IMR-90 (cell line): Measurements from ENCODE around the gene KLHDC1. TPM values are rescaled to one million over a fixed set of nuclear protein-coding genes. Genes with fewer than 3 reads are reported as not detected.

Experiments
- ATAC-seq: fragments of 200-7000 bp; cut with Tn5 transposase; 2 replicates; pipeline ENCODE4 v1.9.1; 2020; ENCODE audit warnings: low read depth, mild to moderate bottlenecking, moderate library complexity
- BruUV-seq: library from RNA; stranded (reverse); fragments of 400-500 nt; replicated peaks from 2 replicates; lab custom pipeline; 2021; lab: Mats Ljungman, UMichigan
- CTCF ChIA-PET: fragments of 300-600 bp; formaldehyde crosslinking; extraction: SDS; loops from one replicate; lab custom pipeline; 2021; ENCODE audit warnings: antibody characterized with exemption; lab: Yijun Ruan, JAX
- POLR2A ChIA-PET: fragments of 300-600 bp; sonication (Branson Sonifier 250); formaldehyde crosslinking; loops from one replicate; lab custom pipeline; 2022; ENCODE audit warnings: antibody characterized with exemption; ENCODE audit not compliant: unreplicated experiment; lab: Charles Lee
- DNase-seq: peaks from one replicate; pipeline ENCODE4 v3.0.0; 2013
- H2AFZ ChIP-seq: replicated peaks from 2 replicates; pipeline ENCODE3; 2013; ENCODE audit warnings: low read length, mild to moderate bottlenecking; ENCODE audit not compliant: poor library complexity
- H2AK5ac ChIP-seq: 2 replicates; pipeline ENCODE4 v1.6.1; 2013; ENCODE audit warnings: low read depth, low read length, inconsistent platforms
- H2AK9ac ChIP-seq: replicated peaks from 2 replicates; pipeline ENCODE3; 2013; ENCODE audit warnings: mild to moderate bottlenecking, low read depth, low read length, moderate library complexity; ENCODE audit not compliant: poor library complexity
- H2BK120ac ChIP-seq: 2 replicates; pipeline ENCODE4 v1.6.1; 2013; ENCODE audit warnings: low read depth, low read length, inconsistent platforms
- H2BK15ac ChIP-seq: 3 replicates; pipeline ENCODE4 v1.6.1; 2013; ENCODE audit warnings: low read depth, low read length, inconsistent platforms
- H2BK20ac ChIP-seq: 2 replicates; pipeline ENCODE4 v1.6.1; 2013; ENCODE audit warnings: low read depth, mild to moderate bottlenecking, inconsistent platforms, low read length, moderate library complexity
- H2BK5ac ChIP-seq: 2 replicates; pipeline ENCODE4 v1.6.1; 2013; ENCODE audit warnings: mild to moderate bottlenecking, low read depth, low read length, inconsistent platforms; ENCODE audit not compliant: poor library complexity, severe bottlenecking
- H3K14ac ChIP-seq: replicated peaks from 2 replicates; pipeline ENCODE4 v1.6.1; 2013; ENCODE audit warnings: low read depth, low read length, inconsistent platforms
- H3K18ac ChIP-seq: 2 replicates; pipeline ENCODE4 v1.6.1; 2013; ENCODE audit warnings: low read depth, low read length, control low read depth
- H3K23ac ChIP-seq: 2 replicates; pipeline ENCODE4 v1.6.1; 2013; ENCODE audit warnings: low read depth, low read length, inconsistent platforms
- H3K27ac ChIP-seq: 2 replicates; pipeline ENCODE4 v1.5.1; 2013; ENCODE audit warnings: mild to moderate bottlenecking, control low read depth, low read length; ENCODE audit not compliant: insufficient read depth
- H3K27me3 ChIP-seq: 2 replicates; pipeline ENCODE4 v1.6.1; 2013; ENCODE audit warnings: low read length; ENCODE audit not compliant: control insufficient read depth, insufficient read depth
- H3K36me3 ChIP-seq: 2 replicates; pipeline ENCODE4 v1.6.1; 2013; ENCODE audit warnings: low read length, mixed read lengths; ENCODE audit not compliant: control insufficient read depth, insufficient read depth
- H3K4ac ChIP-seq: 2 replicates; pipeline ENCODE4 v1.6.1; 2013; ENCODE audit warnings: low read depth, low read length, inconsistent platforms
- H3K4me1 ChIP-seq: 2 replicates; pipeline ENCODE4 v1.6.1; 2013; ENCODE audit warnings: low read length, mixed read lengths; ENCODE audit not compliant: control insufficient read depth, insufficient read depth
- H3K4me2 ChIP-seq: 2 replicates; pipeline ENCODE4 v1.6.1; 2013; ENCODE audit warnings: low read depth, mild to moderate bottlenecking, control low read depth, low read length, moderate library complexity
- H3K4me3 ChIP-seq: 2 replicates; pipeline ENCODE4 v1.5.1; 2013; ENCODE audit warnings: low read depth, mild to moderate bottlenecking, control low read depth, low read length, moderate library complexity; ENCODE audit not compliant: insufficient read depth
- H3K56ac ChIP-seq: 2 replicates; pipeline ENCODE4 v1.6.1; 2013; ENCODE audit warnings: low read length, inconsistent platforms; ENCODE audit not compliant: insufficient read depth; ENCODE audit errors: extremely low read depth
- H3K79me1 ChIP-seq, 2 experiments: 2 replicates each; pipeline ENCODE4 v1.6.1; 2013; ENCODE audit warnings: low read length in 2 of 2, inconsistent platforms in 1 of 2, low read depth in 1 of 2
- H3K9ac ChIP-seq: 2 replicates; pipeline ENCODE4 v1.6.1; 2013; ENCODE audit warnings: low read depth, low read length, control low read depth
- H3K9me1 ChIP-seq: 2 replicates; pipeline ENCODE4 v1.6.1; 2013; ENCODE audit warnings: low read length, inconsistent platforms; ENCODE audit not compliant: insufficient read depth
- H3K9me3 ChIP-seq: 2 replicates; pipeline ENCODE4 v1.6.1; 2013; ENCODE audit warnings: low read length; ENCODE audit not compliant: control insufficient read depth, insufficient read depth
- H4K20me1 ChIP-seq: 2 replicates; pipeline ENCODE4 v1.6.1; 2013; ENCODE audit warnings: low read length, inconsistent platforms; ENCODE audit not compliant: insufficient read depth
- H4K5ac ChIP-seq: 2 replicates; pipeline ENCODE4 v1.6.1; 2013; ENCODE audit warnings: mild to moderate bottlenecking, low read depth, low read length, control low read depth
- H4K8ac ChIP-seq, 2 experiments: 2 replicates each; pipeline ENCODE4 v1.6.1; 2013; ENCODE audit warnings: low read depth in 2 of 2, low read length in 2 of 2, control low read depth in 1 of 2, inconsistent platforms in 1 of 2
- H4K91ac ChIP-seq: 2 replicates; pipeline ENCODE4 v1.6.1; 2013; ENCODE audit warnings: low read depth, low read length, inconsistent platforms; ENCODE audit not compliant: insufficient read depth
- BHLHE40 ChIP-seq: fragments of 150-350 bp; IDR thresholded peaks from 2 replicates; pipeline ENCODE4 v1.6.1; 2016; ENCODE audit warnings: mild to moderate bottlenecking, low read depth, low read length
- CEBPB ChIP-seq: IDR thresholded peaks from 2 replicates; pipeline ENCODE4 v1.6.1; 2012; ENCODE audit warnings: low read depth, low read length, improper control_type of control experiment
- CHD1 ChIP-seq: IDR thresholded peaks from 2 replicates; pipeline ENCODE4 v1.6.1; 2012; ENCODE audit warnings: low read depth, low read length, improper control_type of control experiment
- CTCF ChIP-seq: conservative IDR thresholded peaks from 2 replicates; pipeline ENCODE4 v1.5.1; 2012; ENCODE audit warnings: mild to moderate bottlenecking, low read depth, low read length, improper control_type of control experiment
- FOS ChIP-seq: fragments of 150-350 bp; IDR thresholded peaks from 2 replicates; pipeline ENCODE4 v1.6.1; 2016; ENCODE audit warnings: low read depth, low read length
- MAFK ChIP-seq: IDR thresholded peaks from 2 replicates; pipeline ENCODE4 v1.6.1; 2012; ENCODE audit warnings: low read depth, low read length, improper control_type of control experiment
- MAZ ChIP-seq: IDR thresholded peaks from 2 replicates; pipeline ENCODE4 v1.6.1; 2012; ENCODE audit warnings: low read depth, mild to moderate bottlenecking, low read length, improper control_type of control experiment, moderate library complexity, borderline replicate concordance
- MXI1 ChIP-seq: IDR thresholded peaks from 2 replicates; pipeline ENCODE4 v1.6.1; 2012; ENCODE audit warnings: low read depth, mild to moderate bottlenecking, low read length, moderate library complexity, borderline replicate concordance
- NFE2L2 ChIP-seq: fragments of 150-350 bp; IDR thresholded peaks from 2 replicates; pipeline ENCODE4 v1.6.1; 2016; ENCODE audit warnings: low read depth, mild to moderate bottlenecking, low read length
- POLR2A ChIP-seq: IDR thresholded peaks from 2 replicates; pipeline ENCODE4 v1.6.1; 2012; ENCODE audit warnings: mild to moderate bottlenecking, low read depth, low read length
- RAD21 ChIP-seq: IDR thresholded peaks from 2 replicates; pipeline ENCODE4 v1.6.1; 2012; ENCODE audit warnings: low read length, improper control_type of control experiment
- RCOR1 ChIP-seq: IDR thresholded peaks from 2 replicates; pipeline ENCODE4 v1.6.1; 2012; ENCODE audit warnings: mild to moderate bottlenecking, low read length, improper control_type of control experiment; ENCODE audit not compliant: insufficient replicate concordance
- RFX5 ChIP-seq: IDR thresholded peaks from 2 replicates; pipeline ENCODE4 v1.8.0; 2012; ENCODE audit warnings: low read depth, mild to moderate bottlenecking, low read length, moderate library complexity
- SMC3 ChIP-seq: fragments of 150-350 bp; IDR thresholded peaks from 2 replicates; pipeline ENCODE4 v1.6.1; 2016; ENCODE audit warnings: low read depth, mild to moderate bottlenecking, antibody characterized with exemption, low read length, moderate library complexity
- USF2 ChIP-seq: fragments of 150-350 bp; IDR thresholded peaks from 2 replicates; pipeline ENCODE4 v1.6.1; 2017; ENCODE audit warnings: mild to moderate bottlenecking, antibody characterized with exemption, low read length, low read depth
- WGBS, 2 experiments: methylation state at CpG; one replicate each; pipeline versions ENCODE4 v1.1.5 to v1.1.7; 2013; ENCODE audit warnings: missing lambda C conversion rate in 2 of 2; ENCODE audit not compliant: insufficient read length in 1 of 2; ENCODE audit errors: extremely low coverage in 2 of 2; 5-methylcytosine and 5-hydroxymethylcytosine counted together
- dilution Hi-C: fragments of 300-500 bp; cut with HindIII; formaldehyde crosslinking; loops from one replicate; pipeline ENCODE4 v1.14.3; 2018; ENCODE audit warnings: low sequenced_read_pairs; ENCODE audit not compliant: unreplicated experiment
- in situ Hi-C: fragments of 300-500 bp; cut with MboI; formaldehyde crosslinking; loops from 3 replicates; pipeline ENCODE4 v1.14.3; 2019; ENCODE audit warnings: low sequenced_read_pairs, inconsistent platforms, mixed read lengths
- intact Hi-C: fragments of 100-400 bp; cut with micrococcal nuclease; formaldehyde crosslinking; loops from 2 replicates; pipeline ENCODE4 v1.10.0; 2022
- polyA plus RNA-seq, 3 experiments: library from polyadenylated mRNA; depleted of rRNA; stranded (reverse); fragments of >200 nt; gene quantifications; 2 replicates each; pipeline ENCODE4 v1.2.3, GENCODE V29; 2012; ENCODE audit warnings: low replicate concordance in 1 of 3
- total RNA-seq: library from RNA; depleted of rRNA; stranded (reverse); fragments of >200 nt; gene quantifications from 2 replicates; pipeline ENCODE4 v1.2.3, GENCODE V29; 2012

KLHDC1 gene
- total and polyA plus RNA-seq, 2 of the 4 experiments (the other 2 are of a cell fraction): 0.51 to 0.90 TPM

- Histone ChIP-seq H4K20me1 (no peaks in the 10 kb centered on the region), H3K18ac (no peak overlapping the region; the same call in 1 of the 2 replicates), H3K36me3 (no peaks in the 10 kb centered on the region), H4K5ac (no peak overlapping the region), H3K14ac (no peak overlapping the region), H3K4me3 (no peak overlapping the region), H3K9ac (no peak overlapping the region), H3K79me1 (no peaks in the 10 kb centered on the region), H2BK5ac (no peak overlapping the region), H3K27ac (no peak overlapping the region), H2BK20ac (no peak overlapping the region), H2BK120ac (no peak overlapping the region), H3K27me3 (no peaks in the 10 kb centered on the region), H3K4me1 (peaks cover 2% of the 10 kb centered on the region; the same call in 1 of the 2 replicates), H2AK9ac (no peak overlapping the region), H3K9me1 (no peaks in the 10 kb centered on the region), H3K56ac (no peak overlapping the region), H3K4ac (no peak overlapping the region), H3K23ac (no peak overlapping the region), H3K4me2 (no peak overlapping the region), H2BK15ac (no peak overlapping the region), H2AK5ac (no peak overlapping the region), H4K8ac (no peak overlapping the region), H4K91ac (no peak overlapping the region), H3K9me3 (no peaks in the 10 kb centered on the region), H2AFZ (no peak overlapping the region)
- no peak for ATAC-seq
- TF ChIP-seq CTCF (no peak), CHD1 (no peak), BHLHE40 (no peak), POLR2A (no peak), RAD21 (no peak), NFE2L2 (no peak), FOS (no peak), MXI1 (no peak), CEBPB (no peak), MAZ (no peak), MAFK (no peak), USF2 (no peak), RCOR1 (no peak), RFX5 (no peak), SMC3 (no peak)
- in situ Hi-C loops: no loop called here
- CTCF ChIA-PET: interaction anchor here (0.6 to 1.3 kb wide), 3 partner anchors 9 to 22 kb away, joined by 3 read pairs; no protein-coding TSS in a partner anchor
- dilution Hi-C loops: no loop called here
- no CpG with 5 or more reads among the region's 1 CpG for WGBS, 2 experiments
- intact Hi-C loops: no loop called here
- DNase-seq: no peak
- POLR2A ChIA-PET: no interaction called here
- no TSS peak for BruUV-seq
Observed at GRCh38 chr14:49745191-49745590, 52.3 kb downstream of the KLHDC1 start.
